PC-3 (cell line): ENCODE results near the gene SERINC3.

Source experiments
- EZH2 ChIP-seq: fragments of 300-600 bp; sonication (generic); IDR thresholded peaks from one replicate; pipeline ENCODE4 v1.6.1; 2017; ENCODE audit warnings: antibody characterized with exemption, mild to moderate bottlenecking, low read length; ENCODE audit not compliant: unreplicated experiment
- TF ChIP-seq, protein P1 (sequence below): fragments of 300-600 bp; sonication (generic); conservative IDR thresholded peaks from 2 replicates; pipeline ENCODE4 v1.5.1; 2017; ENCODE audit warnings: antibody characterized with exemption, low read depth, mild to moderate bottlenecking, low read length

GRCh38 chr20:44450281-44450889 is 71.5 kb downstream of the SERINC3 start:
- TF ChIP-seq EZH2: no peak
- TF ChIP-seq, protein P1, sequence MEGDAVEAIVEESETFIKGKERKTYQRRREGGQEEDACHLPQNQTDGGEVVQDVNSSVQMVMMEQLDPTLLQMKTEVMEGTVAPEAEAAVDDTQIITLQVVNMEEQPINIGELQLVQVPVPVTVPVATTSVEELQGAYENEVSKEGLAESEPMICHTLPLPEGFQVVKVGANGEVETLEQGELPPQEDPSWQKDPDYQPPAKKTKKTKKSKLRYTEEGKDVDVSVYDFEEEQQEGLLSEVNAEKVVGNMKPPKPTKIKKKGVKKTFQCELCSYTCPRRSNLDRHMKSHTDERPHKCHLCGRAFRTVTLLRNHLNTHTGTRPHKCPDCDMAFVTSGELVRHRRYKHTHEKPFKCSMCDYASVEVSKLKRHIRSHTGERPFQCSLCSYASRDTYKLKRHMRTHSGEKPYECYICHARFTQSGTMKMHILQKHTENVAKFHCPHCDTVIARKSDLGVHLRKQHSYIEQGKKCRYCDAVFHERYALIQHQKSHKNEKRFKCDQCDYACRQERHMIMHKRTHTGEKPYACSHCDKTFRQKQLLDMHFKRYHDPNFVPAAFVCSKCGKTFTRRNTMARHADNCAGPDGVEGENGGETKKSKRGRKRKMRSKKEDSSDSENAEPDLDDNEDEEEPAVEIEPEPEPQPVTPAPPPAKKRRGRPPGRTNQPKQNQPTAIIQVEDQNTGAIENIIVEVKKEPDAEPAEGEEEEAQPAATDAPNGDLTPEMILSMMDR: no peak
